ENCODE data around the gene AGAP3.

Gene AGAP3

GRCh38 chr7:151187409-151188251 is 101.4 kb downstream of the AGAP3 start:
- DNase-seq (ENCODE audit: low read depth): no peak

GRCh38 chr7:151188252-151188542 is 101.9 kb downstream of the AGAP3 start:
- no peak for DNase-seq (ENCODE audit: low read depth)

GRCh38 chr7:151189038-151189437 is 102.8 kb downstream of the AGAP3 start:
- no peak for DNase-seq (ENCODE audit: low read depth)

- DNase-seq (ENCODE audit: low read depth): no peak
Observed at GRCh38 chr7:151191544-151191943, 105.3 kb downstream of the AGAP3 start.

- DNase-seq (ENCODE audit: low read depth): no peak
Observed at GRCh38 chr7:151192002-151192539, 105.8 kb downstream of the AGAP3 start.

- DNase-seq (ENCODE audit: low read depth): no peak
Observed at GRCh38 chr7:151193203-151193978, 107.1 kb downstream of the AGAP3 start.

Data from HS-27A (cell line).